ENCODE data around the gene LOXHD1. TPM values are rescaled to one million over a fixed set of nuclear protein-coding genes. Genes with fewer than 3 reads are reported as not detected.

The LOXHD1 gene
- total and polyA plus RNA-seq, 10 of the 15 experiments (the other 5 are each of a cell fraction or from before 2014, with no cell fraction given), result not detected

- intact Hi-C loops (cut with micrococcal nuclease; ENCODE audit: unreplicated experiment) (no loop called here), in situ Hi-C loops (cut with MboI) (no loop called here)
- DNase-seq (ENCODE audit: low read depth, low spot score) (no peak), ATAC-seq (no peak), FAIRE-seq (no peak)
- no peak overlapping the region for H3K9ac ChIP-seq (ENCODE audit: control insufficient read depth, insufficient read depth, low read length)
- WGBS (ENCODE audit: insufficient coverage, insufficient replicate concordance, low lambda C conversion rate, missing lambda C conversion rate), result 33% methylated on average over 2 of the region's 2 CpGs
- no peak overlapping the region for H3K27ac ChIP-seq (ENCODE audit: control insufficient read depth, insufficient read depth)
- H3K4me3 ChIP-seq, result no peak overlapping the region
- no peaks in the 10 kb centered on the region for H4K20me1 ChIP-seq (ENCODE audit: control insufficient read depth, insufficient read depth)
- no TSS peak for BruUV-seq (replicated peaks)
- H3K9me3 ChIP-seq (replicated peaks; ENCODE audit: control insufficient read depth, insufficient read depth, low read length), result no peaks in the 10 kb centered on the region; the same call in 2 of the 3 replicates
- POLR2A ChIA-PET, result no interaction called here
- peaks cover 16% of the 10 kb centered on the region for H3K4me1 ChIP-seq (ENCODE audit: control insufficient read depth, insufficient read depth, low read length)
- H2AFZ ChIP-seq (ENCODE audit: control insufficient read depth, low read depth, low read length), result no peak overlapping the region
- RAD21 ChIA-PET (ENCODE audit: unreplicated experiment), result no interaction called here
- SMC1A ChIA-PET (ENCODE audit: uncharacterized antibody, unreplicated experiment), result no interaction called here
- H3K27me3 ChIP-seq (replicated peaks in 1 of 2; ENCODE audit: control insufficient read depth in 2 of 2, insufficient read depth in 2 of 2, low read length in 1 of 2), result no peaks in the 10 kb centered on the region
- no peaks in the 10 kb centered on the region for H3K36me3 ChIP-seq (ENCODE audit: control insufficient read depth in 2 of 2, insufficient read depth in 2 of 2, low read length in 1 of 2)
- H3K4me2 ChIP-seq (ENCODE audit: control insufficient read depth, insufficient read depth), result no peak overlapping the region
- H3K79me2 ChIP-seq (ENCODE audit: control insufficient read depth, insufficient read depth, low read length), result no peaks in the 10 kb centered on the region
- CTCF ChIA-PET, result no interaction called here
- TF ChIP-seq TARDBP (IDR thresholded peaks at IDR 0.05; ENCODE audit: borderline replicate concordance) (no peak), POU2F2 (IDR thresholded peaks at IDR 0.05; ENCODE audit: borderline replicate concordance, low read depth, low read length) (no peak), ZNF687 (IDR thresholded peaks at IDR 0.05) (no peak), ZNF592 (IDR thresholded peaks at IDR 0.05) (no peak), KLF5 (IDR thresholded peaks at IDR 0.05; ENCODE audit: partially characterized antibody) (no peak), BRCA1 (IDR thresholded peaks at IDR 0.05; ENCODE audit: low read depth, low read length) (no peak), ZNF217 (IDR thresholded peaks at IDR 0.05) (no peak), E2F8 (IDR thresholded peaks at IDR 0.05; ENCODE audit: low read depth, partially characterized antibody) (no peak), HDAC2 (IDR thresholded peaks at IDR 0.05) (no peak), ZNF207 (IDR thresholded peaks at IDR 0.05; ENCODE audit: borderline replicate concordance) (no peak), NR2C1 (IDR thresholded peaks at IDR 0.05) (no peak), LARP7 (IDR thresholded peaks at IDR 0.05) (no peak)
Observed at GRCh38 chr18:46574743-46575115, 82.3 kb downstream of the LOXHD1 start.

Measured in GM12878 (cell line).